IMR-90 (cell line): Measurements from ENCODE around the gene NDUFA13. TPM values are rescaled to one million over a fixed set of nuclear protein-coding genes. Genes with fewer than 3 reads are reported as not detected.

Experiments used
- ATAC-seq: fragments of 200-7000 bp; cut with Tn5 transposase; 2 replicates; pipeline ENCODE4 v1.9.1; 2020; ENCODE audit warnings: low read depth, mild to moderate bottlenecking, moderate library complexity
- BruUV-seq: library from RNA; stranded (reverse); fragments of 400-500 nt; replicated peaks from 2 replicates; lab custom pipeline; 2021; lab: Mats Ljungman, UMichigan
- CTCF ChIA-PET: fragments of 300-600 bp; formaldehyde crosslinking; extraction: SDS; loops from one replicate; lab custom pipeline; 2021; ENCODE audit warnings: antibody characterized with exemption; lab: Yijun Ruan, JAX
- POLR2A ChIA-PET: fragments of 300-600 bp; sonication (Branson Sonifier 250); formaldehyde crosslinking; loops from one replicate; lab custom pipeline; 2022; ENCODE audit warnings: antibody characterized with exemption; ENCODE audit not compliant: unreplicated experiment; lab: Charles Lee
- DNase-seq: peaks from one replicate; pipeline ENCODE4 v3.0.0; 2013
- H2AFZ ChIP-seq: replicated peaks from 2 replicates; pipeline ENCODE3; 2013; ENCODE audit warnings: low read length, mild to moderate bottlenecking; ENCODE audit not compliant: poor library complexity
- H2AK5ac ChIP-seq: 2 replicates; pipeline ENCODE4 v1.6.1; 2013; ENCODE audit warnings: low read depth, low read length, inconsistent platforms
- H2AK9ac ChIP-seq: replicated peaks from 2 replicates; pipeline ENCODE3; 2013; ENCODE audit warnings: mild to moderate bottlenecking, low read depth, low read length, moderate library complexity; ENCODE audit not compliant: poor library complexity
- H2BK120ac ChIP-seq: 2 replicates; pipeline ENCODE4 v1.6.1; 2013; ENCODE audit warnings: low read depth, low read length, inconsistent platforms
- H2BK15ac ChIP-seq: 3 replicates; pipeline ENCODE4 v1.6.1; 2013; ENCODE audit warnings: low read depth, low read length, inconsistent platforms
- H2BK20ac ChIP-seq: 2 replicates; pipeline ENCODE4 v1.6.1; 2013; ENCODE audit warnings: low read depth, mild to moderate bottlenecking, inconsistent platforms, low read length, moderate library complexity
- H2BK5ac ChIP-seq: 2 replicates; pipeline ENCODE4 v1.6.1; 2013; ENCODE audit warnings: mild to moderate bottlenecking, low read depth, low read length, inconsistent platforms; ENCODE audit not compliant: poor library complexity, severe bottlenecking
- H3K14ac ChIP-seq: replicated peaks from 2 replicates; pipeline ENCODE4 v1.6.1; 2013; ENCODE audit warnings: low read depth, low read length, inconsistent platforms
- H3K18ac ChIP-seq: 2 replicates; pipeline ENCODE4 v1.6.1; 2013; ENCODE audit warnings: low read depth, low read length, control low read depth
- H3K23ac ChIP-seq: 2 replicates; pipeline ENCODE4 v1.6.1; 2013; ENCODE audit warnings: low read depth, low read length, inconsistent platforms
- H3K27ac ChIP-seq: 2 replicates; pipeline ENCODE4 v1.5.1; 2013; ENCODE audit warnings: mild to moderate bottlenecking, control low read depth, low read length; ENCODE audit not compliant: insufficient read depth
- H3K27me3 ChIP-seq: 2 replicates; pipeline ENCODE4 v1.6.1; 2013; ENCODE audit warnings: low read length; ENCODE audit not compliant: control insufficient read depth, insufficient read depth
- H3K36me3 ChIP-seq: 2 replicates; pipeline ENCODE4 v1.6.1; 2013; ENCODE audit warnings: low read length, mixed read lengths; ENCODE audit not compliant: control insufficient read depth, insufficient read depth
- H3K4ac ChIP-seq: 2 replicates; pipeline ENCODE4 v1.6.1; 2013; ENCODE audit warnings: low read depth, low read length, inconsistent platforms
- H3K4me1 ChIP-seq: 2 replicates; pipeline ENCODE4 v1.6.1; 2013; ENCODE audit warnings: low read length, mixed read lengths; ENCODE audit not compliant: control insufficient read depth, insufficient read depth
- H3K4me2 ChIP-seq: 2 replicates; pipeline ENCODE4 v1.6.1; 2013; ENCODE audit warnings: low read depth, mild to moderate bottlenecking, control low read depth, low read length, moderate library complexity
- H3K4me3 ChIP-seq: 2 replicates; pipeline ENCODE4 v1.5.1; 2013; ENCODE audit warnings: low read depth, mild to moderate bottlenecking, control low read depth, low read length, moderate library complexity; ENCODE audit not compliant: insufficient read depth
- H3K56ac ChIP-seq: 2 replicates; pipeline ENCODE4 v1.6.1; 2013; ENCODE audit warnings: low read length, inconsistent platforms; ENCODE audit not compliant: insufficient read depth; ENCODE audit errors: extremely low read depth
- H3K79me1 ChIP-seq, 2 experiments: 2 replicates each; pipeline ENCODE4 v1.6.1; 2013; ENCODE audit warnings: low read length in 2 of 2, inconsistent platforms in 1 of 2, low read depth in 1 of 2
- H3K9ac ChIP-seq: 2 replicates; pipeline ENCODE4 v1.6.1; 2013; ENCODE audit warnings: low read depth, low read length, control low read depth
- H3K9me1 ChIP-seq: 2 replicates; pipeline ENCODE4 v1.6.1; 2013; ENCODE audit warnings: low read length, inconsistent platforms; ENCODE audit not compliant: insufficient read depth
- H3K9me3 ChIP-seq: 2 replicates; pipeline ENCODE4 v1.6.1; 2013; ENCODE audit warnings: low read length; ENCODE audit not compliant: control insufficient read depth, insufficient read depth
- H4K20me1 ChIP-seq: 2 replicates; pipeline ENCODE4 v1.6.1; 2013; ENCODE audit warnings: low read length, inconsistent platforms; ENCODE audit not compliant: insufficient read depth
- H4K5ac ChIP-seq: 2 replicates; pipeline ENCODE4 v1.6.1; 2013; ENCODE audit warnings: mild to moderate bottlenecking, low read depth, low read length, control low read depth
- H4K8ac ChIP-seq, 2 experiments: 2 replicates each; pipeline ENCODE4 v1.6.1; 2013; ENCODE audit warnings: low read depth in 2 of 2, low read length in 2 of 2, control low read depth in 1 of 2, inconsistent platforms in 1 of 2
- H4K91ac ChIP-seq: 2 replicates; pipeline ENCODE4 v1.6.1; 2013; ENCODE audit warnings: low read depth, low read length, inconsistent platforms; ENCODE audit not compliant: insufficient read depth
- CTCF ChIP-seq: conservative IDR thresholded peaks from 2 replicates; pipeline ENCODE4 v1.5.1; 2012; ENCODE audit warnings: mild to moderate bottlenecking, low read depth, low read length, improper control_type of control experiment
- MAFK ChIP-seq: IDR thresholded peaks from 2 replicates; pipeline ENCODE4 v1.6.1; 2012; ENCODE audit warnings: low read depth, low read length, improper control_type of control experiment
- MAZ ChIP-seq: IDR thresholded peaks from 2 replicates; pipeline ENCODE4 v1.6.1; 2012; ENCODE audit warnings: low read depth, mild to moderate bottlenecking, low read length, improper control_type of control experiment, moderate library complexity, borderline replicate concordance
- RAD21 ChIP-seq: IDR thresholded peaks from 2 replicates; pipeline ENCODE4 v1.6.1; 2012; ENCODE audit warnings: low read length, improper control_type of control experiment
- SMC3 ChIP-seq: fragments of 150-350 bp; IDR thresholded peaks from 2 replicates; pipeline ENCODE4 v1.6.1; 2016; ENCODE audit warnings: low read depth, mild to moderate bottlenecking, antibody characterized with exemption, low read length, moderate library complexity
- WGBS, 2 experiments: methylation state at CpG; one replicate each; pipeline versions ENCODE4 v1.1.5 to v1.1.7; 2013; ENCODE audit warnings: missing lambda C conversion rate in 2 of 2; ENCODE audit not compliant: insufficient read length in 1 of 2; ENCODE audit errors: extremely low coverage in 2 of 2; 5-methylcytosine and 5-hydroxymethylcytosine counted together
- dilution Hi-C: fragments of 300-500 bp; cut with HindIII; formaldehyde crosslinking; loops from one replicate; pipeline ENCODE4 v1.14.3; 2018; ENCODE audit warnings: low sequenced_read_pairs; ENCODE audit not compliant: unreplicated experiment
- in situ Hi-C: fragments of 300-500 bp; cut with MboI; formaldehyde crosslinking; loops from 3 replicates; pipeline ENCODE4 v1.14.3; 2019; ENCODE audit warnings: low sequenced_read_pairs, inconsistent platforms, mixed read lengths
- intact Hi-C: fragments of 100-400 bp; cut with micrococcal nuclease; formaldehyde crosslinking; loops from 2 replicates; pipeline ENCODE4 v1.10.0; 2022
- polyA plus RNA-seq, 3 experiments: library from polyadenylated mRNA; depleted of rRNA; stranded (reverse); fragments of >200 nt; gene quantifications; 2 replicates each; pipeline ENCODE4 v1.2.3, GENCODE V29; 2012; ENCODE audit warnings: low replicate concordance in 1 of 3
- total RNA-seq: library from RNA; depleted of rRNA; stranded (reverse); fragments of >200 nt; gene quantifications from 2 replicates; pipeline ENCODE4 v1.2.3, GENCODE V29; 2012

NDUFA13 gene
- total and polyA plus RNA-seq, 2 of the 4 experiments (the other 2 are of a cell fraction) = 30.6 to 667 TPM

GRCh38 chr19:19499272-19499995 is 16.6 kb upstream of the NDUFA13 start:
- Histone ChIP-seq H4K91ac (no peak overlapping the region), H3K23ac (no peak overlapping the region), H3K9ac (no peak overlapping the region), H4K20me1 (peaks cover 6% of the 10 kb centered on the region), H2BK15ac (no peak overlapping the region), H3K9me1 (no peaks in the 10 kb centered on the region), H3K18ac (no peak overlapping the region), H2AFZ (no peak overlapping the region), H2BK5ac (no peak overlapping the region), H3K36me3 (peaks cover 78% of the 10 kb centered on the region), H2AK5ac (no peak overlapping the region), H4K5ac (no peak overlapping the region), H2BK120ac (no peak overlapping the region), H3K9me3 (no peaks in the 10 kb centered on the region), H3K4me2 (no peak overlapping the region), H3K79me1 (peaks cover 14 to 36% of the 10 kb centered on the region in 2 experiments; a peak in 3 of 4 replicates), H3K4ac (no peak overlapping the region), H3K27ac (no peak overlapping the region), H3K27me3 (no peaks in the 10 kb centered on the region), H4K8ac (no peak overlapping the region), H2AK9ac (no peak overlapping the region), H2BK20ac (no peak overlapping the region), H3K56ac (no peak overlapping the region), H3K4me3 (no peak overlapping the region), H3K4me1 (no peaks in the 10 kb centered on the region), H3K14ac (no peak overlapping the region)
- 51% methylated on average over 2 of the region's 18 CpGs; no CpG with 5 or more reads in 1 of the 2 experiments for WGBS, 2 experiments
- dilution Hi-C loops (no loop called here), intact Hi-C loops (no loop called here), in situ Hi-C loops (no loop called here)
- DNase-seq (no peak), ATAC-seq (no peak)
- no TSS peak for BruUV-seq
- ChIA-PET CTCF (no interaction called here), POLR2A (no interaction called here)
- TF ChIP-seq MAZ (no peak), CTCF (no peak), MAFK (no peak), SMC3 (no peak), RAD21 (no peak)
